Stimulated activated CD4-positive, alpha-beta T cell treated with anti-CD3 and anti-CD28 coated beads, Interleukin-1b, Interleukin-23, amount 100 ng/mL, for 48 hours (primary cell): ENCODE data around the gene AQP6.

ENCODE experiments used
- DNase-seq: peaks from one replicate; pipeline ENCODE4 v3.0.0-alpha.2; 2020

Gene AQP6

DNA sequence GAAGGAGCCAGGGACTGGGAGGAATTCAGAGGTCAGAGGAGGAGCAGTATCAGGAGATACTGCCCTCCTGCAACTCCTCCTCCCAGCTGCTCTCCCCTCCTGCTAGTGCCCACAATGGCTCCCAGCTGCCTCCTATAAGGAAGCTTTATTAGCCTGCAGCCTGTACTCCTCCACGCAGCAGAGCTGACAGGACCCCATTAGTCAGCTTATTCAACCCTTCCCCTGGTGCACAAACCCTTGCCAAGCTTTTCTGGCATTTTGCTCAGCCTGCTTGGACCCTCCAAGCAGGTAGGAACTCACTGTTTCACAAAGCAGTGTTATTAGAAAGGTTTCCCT is 29.2 kb upstream of the AQP6 start:
- DNase-seq = no peak

DNA sequence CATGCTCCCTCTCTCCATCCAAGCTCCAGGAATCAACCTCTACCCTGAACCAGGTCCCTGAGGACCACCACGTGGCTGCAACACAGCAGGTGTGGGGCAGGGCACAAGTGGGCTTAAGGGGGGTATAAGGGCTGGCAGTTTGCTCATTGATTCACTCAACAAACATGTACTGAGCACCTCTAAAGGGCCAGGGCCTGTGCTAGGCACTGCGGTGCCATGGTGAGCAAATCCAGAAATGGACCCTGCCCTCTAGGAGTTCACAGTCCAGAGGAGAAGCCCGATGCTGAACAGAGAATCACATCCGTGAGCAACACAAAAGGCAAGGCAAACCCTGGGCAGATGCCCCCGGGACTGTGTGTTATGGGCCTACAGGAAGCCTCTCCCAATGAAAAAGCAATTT is 28.7 kb upstream of the AQP6 start:
- DNase-seq = no peak

DNA sequence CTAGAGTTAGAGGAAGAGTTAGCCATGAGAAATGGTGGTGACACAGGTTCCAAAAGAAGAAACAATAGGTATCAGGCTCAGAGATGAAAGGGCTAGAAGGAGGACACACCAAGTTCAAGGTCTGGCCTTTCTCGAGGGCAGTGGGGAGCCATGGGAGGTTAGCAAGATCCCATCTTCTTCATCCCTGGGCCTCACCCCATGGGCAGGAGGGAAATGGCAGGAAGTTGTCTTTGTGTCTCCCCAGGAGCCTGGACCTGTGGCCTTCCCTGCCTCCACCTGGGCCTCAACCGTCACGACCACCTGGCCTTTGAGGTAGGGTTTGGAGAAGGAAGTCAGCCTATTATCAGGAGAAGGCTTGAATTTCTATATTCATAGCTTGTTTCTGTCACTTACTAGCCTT is 28.0 kb upstream of the AQP6 start:
- no peak for DNase-seq

DNA sequence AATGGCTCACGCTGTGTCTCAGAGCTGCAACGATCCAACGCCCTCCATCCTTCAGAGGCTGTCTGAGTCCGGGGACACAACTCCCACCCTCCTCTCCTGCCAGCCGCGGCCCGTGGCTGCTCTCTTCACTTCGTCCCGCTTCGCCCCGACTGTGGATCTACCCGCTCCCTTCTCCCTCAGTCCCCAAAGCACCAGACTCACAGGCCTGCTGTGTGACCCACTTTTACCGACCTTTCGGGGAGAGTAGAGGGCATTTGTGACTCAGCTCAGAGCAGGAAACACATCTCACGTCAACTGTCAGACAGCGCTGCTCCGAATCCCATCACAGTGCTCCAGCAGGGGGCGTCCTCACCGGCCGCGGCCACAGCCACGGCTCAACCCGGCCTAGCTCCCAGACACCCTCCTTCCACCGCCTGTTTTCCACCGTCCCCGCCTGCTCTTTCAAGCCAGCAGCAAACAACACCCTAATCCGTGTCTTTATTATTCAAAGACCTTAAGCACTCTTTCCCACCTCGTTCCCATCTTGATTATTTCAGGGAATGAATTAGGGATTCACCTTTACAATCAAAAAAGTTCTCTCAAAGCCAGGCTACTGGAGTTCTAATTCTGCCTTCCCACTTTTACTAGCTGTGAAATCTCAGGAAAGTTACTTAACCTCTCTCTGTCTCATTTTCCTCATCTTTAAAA is 27.2 kb upstream of the AQP6 start:
- DNase-seq = peak; percentile 90

DNA sequence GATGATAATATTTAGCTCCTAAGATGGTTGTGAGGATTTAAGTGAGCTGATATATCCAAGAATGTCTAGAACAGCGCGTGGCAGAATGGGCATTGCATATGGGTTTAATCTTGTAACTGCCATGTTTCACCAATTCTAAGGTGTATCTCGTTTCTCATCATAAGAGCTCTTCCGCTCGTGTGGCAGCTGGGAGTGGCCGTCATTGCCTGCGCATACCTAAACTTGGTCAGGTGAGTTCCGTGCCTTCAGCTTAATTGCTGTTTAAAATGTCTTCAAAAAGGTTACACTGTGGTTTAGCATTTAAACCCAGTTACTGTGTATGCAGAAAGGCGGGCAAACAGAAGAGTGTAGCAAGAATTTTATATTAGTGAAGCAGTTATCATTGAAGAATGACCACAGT is 26.7 kb upstream of the AQP6 start:
- DNase-seq = no peak

DNA sequence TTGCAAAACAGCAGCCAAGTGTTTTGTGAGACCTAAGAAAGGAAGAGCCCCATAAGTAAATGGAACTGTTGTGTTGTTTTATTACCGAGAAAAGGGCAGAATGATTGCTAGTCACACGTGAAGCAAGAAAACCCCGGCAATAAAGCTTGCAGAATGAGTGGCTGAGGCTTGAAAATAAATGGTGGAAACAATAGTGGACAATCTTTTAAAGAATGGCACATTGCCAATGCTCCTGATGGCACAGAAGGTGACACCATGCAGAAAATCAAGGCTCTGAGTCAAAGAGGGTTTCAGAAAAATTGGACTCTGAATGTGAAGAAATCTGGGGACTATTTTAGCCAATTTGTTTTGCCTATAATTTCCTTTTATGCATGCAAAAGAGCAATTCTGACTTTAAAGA is 26.2 kb upstream of the AQP6 start:
- DNase-seq = no peak

DNA sequence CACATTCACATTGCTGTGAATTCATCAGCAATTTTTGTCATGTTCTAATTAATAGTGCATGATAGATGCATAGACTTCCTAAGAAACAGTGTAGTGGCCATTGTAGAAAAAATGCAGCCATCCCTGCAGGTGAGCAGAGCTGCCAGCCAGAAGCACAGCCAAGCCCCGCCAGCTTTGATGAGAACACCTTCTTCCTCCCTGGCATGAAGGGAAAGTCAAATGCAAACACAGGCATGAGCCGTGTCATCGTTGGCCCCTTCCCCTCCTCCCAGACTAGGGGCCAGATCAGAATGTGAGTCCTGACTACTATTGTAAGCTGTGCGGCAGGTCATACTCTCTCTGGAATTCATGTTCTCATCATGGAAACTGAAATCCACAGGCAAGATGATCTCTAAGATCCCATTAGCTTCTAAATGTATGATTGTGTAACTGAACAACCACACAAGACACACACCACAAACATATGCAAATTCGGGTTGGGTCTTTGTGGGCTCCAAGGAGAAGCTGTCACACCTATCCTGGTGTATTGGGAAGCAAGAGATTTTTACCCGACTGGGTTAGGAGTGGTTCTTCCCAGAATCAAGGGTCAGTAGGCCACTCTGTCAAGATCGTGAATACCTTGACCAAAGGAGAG is 25.0 kb upstream of the AQP6 start:
- DNase-seq = no peak

DNA sequence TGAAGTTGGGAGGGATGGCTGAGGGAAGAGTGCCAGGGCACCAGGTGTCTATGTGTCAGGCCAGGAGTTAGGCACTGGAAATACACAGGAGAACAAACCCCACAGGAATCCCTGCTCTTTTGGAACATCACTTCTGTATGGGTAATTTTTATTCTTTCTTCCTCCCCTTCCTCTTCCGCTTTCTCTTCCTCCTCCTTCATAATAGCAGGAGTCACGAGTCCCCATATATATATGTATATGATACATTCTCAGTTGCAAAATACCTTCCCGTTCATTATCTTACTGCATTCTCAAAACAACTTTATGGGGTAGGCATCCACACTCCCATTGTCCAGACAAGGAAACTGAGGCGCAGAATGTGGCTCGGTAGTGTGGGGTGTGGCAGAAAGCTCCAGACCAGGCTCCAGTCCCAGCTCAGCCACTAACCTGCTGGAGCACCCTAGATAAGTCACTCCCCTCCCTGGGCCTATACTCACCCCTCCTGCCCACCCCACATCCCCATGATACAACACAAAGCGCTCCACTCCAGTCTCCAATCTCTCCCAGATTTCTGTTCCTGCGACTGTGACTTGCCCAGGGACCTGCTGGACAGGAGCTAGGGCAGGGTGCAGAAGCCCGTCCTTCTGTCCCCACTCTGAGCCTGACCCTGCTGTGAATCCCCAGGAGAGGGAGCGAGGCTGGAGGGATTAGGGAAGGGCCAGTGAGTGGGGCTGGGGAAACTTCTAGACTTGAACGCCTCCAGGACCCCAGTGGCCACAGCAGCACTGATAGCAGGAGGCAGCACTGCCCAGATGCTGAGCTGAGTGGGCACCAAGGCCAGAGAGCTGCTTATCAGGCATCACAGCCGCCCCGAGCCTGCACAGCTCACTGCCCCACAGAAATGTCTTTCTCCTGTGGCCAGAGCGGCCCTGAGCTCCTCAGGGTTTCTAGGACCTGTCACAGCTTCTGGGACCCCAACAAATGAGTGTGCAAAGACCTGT is 23.6 kb upstream of the AQP6 start:
- DNase-seq = no peak

DNA sequence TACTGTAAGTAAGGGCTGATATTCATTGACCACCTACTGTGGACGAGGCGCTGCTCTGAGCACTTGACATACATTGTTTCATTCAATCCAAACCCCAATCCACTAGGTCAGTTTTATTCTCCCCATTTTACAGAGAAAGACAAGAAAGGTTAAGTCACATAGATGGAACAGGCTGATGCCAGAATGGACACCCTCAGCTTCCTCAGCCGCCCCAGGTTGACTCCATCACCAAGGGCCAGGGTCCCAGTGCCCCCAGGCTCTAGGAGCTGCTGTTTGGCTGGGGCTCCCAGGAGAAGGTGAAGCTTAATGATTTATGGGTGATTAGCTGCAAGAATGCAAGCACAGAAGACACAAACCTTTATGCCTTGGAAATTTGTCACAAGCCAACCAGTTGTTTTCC is 22.9 kb upstream of the AQP6 start:
- DNase-seq = no peak

DNA sequence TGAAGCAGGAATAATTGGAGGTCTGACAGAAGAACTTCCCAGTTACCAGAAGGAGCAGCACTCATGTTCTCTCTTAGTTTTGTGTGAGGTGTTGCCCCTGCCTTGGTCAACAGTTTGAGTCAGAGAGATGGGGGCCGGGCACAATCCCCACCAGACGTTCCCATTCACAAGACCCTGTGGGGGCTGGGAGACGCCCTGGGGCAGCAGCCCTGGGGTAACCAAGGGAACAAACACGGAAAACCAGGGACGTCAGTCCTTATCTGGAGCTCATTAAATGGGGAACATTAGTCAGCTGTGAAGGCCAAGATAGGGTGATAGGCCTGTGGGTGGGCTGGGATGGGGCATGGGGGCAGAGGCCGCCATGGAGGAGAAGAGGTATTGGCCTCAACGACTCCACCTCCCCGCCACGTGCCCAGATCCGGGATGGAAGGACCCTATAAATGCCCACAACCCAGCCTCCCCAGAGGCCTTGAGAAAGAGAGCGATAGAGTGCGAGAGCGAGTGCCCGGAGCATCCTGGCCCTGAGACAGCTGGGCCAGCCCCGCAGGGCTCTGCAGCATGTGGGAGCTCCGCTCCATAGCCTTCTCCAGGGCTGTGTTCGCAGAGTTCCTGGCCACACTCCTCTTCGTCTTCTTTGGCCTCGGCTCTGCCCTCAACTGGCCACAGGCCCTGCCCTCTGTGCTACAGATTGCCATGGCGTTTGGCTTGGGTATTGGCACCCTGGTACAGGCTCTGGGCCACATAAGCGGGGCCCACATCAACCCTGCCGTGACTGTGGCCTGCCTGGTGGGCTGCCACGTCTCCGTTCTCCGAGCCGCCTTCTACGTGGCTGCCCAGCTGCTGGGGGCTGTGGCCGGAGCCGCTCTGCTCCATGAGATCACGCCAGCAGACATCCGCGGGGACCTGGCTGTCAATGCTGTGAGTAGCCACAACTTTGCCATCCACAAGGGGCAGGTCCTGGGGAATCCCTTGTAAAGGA is 22.2 kb upstream of the AQP6 start, which contains the start of gene AQP2:
TSS of gene AQP2 (plus strand) at position 465 of the 979 bp plus-strand sequence. CDS start at position 559, 94 bp downstream.
- no peak for DNase-seq

DNA sequence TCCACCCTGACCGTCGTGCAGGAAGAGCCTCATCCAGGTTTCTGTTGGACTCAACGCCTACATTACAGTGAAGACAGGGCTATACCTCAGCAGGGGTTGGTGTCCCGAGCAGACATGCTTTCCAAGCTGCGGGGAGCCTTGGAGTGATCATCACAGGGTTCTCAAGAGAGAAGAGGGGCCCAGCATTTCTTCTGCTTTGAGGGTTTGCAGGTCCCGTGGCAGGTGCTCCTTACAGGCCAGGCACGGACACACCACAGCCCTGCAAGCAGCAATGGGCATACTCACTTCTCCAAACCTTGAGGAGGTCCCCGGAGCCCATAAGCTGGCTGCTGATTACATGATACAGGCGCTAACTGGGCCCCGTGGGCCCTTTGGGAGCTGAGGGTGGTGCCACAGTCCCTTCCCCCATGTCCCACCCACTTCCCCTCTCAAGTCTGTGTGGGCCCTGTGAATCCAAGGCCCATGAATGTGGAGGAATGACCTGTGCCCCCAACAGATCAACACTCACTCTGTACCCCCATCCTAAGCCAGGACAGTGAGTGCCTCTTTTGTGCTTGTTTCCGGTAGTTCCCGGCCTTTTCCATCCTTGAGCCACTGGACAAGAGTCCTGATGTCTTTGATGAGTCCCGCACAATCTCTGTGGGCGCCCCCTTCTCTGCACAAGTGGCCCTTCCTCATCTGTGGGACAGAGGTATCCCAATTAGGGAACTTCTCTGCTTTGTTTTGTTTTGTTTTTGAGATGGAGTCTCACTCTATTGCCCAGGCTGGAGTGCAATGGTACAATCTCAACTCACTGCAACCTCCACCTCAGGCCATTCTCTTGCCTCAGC is 21.1 kb upstream of the AQP6 start:
- no peak for DNase-seq

DNA sequence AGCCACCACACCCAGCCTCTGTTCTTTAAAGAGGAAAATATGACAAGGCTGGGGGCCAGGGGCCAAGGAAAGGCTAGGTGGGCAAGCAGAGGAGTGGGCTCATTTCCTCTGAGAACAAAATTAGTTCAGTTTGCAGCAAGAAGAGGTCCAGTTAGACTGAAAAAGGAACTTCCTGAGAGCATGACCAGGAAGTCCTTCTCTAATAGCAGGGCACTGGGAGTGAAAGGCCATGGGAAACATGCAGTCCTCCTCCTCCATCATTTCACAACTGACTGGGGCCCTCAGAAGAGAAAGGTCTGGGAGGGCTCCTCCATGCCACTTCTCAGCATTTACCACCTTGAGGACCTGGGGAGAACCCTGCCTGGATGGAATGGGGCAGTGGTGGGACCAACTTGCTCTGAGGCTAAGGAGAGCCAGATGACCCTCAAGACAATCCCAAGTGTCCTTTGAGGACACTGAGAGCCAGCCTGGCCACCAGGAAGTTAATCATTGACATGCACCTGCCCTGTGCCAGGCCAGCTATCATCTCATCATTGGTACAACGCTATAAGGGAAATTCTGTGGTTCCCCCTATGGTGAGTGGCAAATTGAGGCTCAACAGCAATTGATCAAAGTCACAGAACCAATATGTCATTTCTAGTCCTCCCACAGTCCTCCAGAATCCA is 20.2 kb upstream of the AQP6 start:
- no peak for DNase-seq

DNA sequence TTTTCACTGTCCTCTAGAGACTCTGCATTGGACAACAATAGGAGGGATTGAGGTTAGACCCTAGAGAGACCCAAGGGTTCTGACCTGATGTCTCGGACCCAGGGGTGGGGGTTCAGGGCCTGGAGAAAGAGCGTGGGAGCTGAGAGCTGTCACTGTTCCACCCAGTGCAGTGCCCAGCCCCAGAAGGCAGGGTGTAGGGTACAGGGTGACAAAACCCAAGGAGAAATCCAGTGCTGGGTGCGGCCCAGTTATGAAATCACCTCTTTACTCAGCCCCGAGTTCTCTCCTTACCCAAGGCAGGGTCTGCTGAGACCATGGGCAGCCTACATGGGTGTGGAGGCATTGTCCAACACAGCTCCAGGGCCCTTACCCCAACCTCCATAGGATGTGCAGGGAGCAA is 19.6 kb upstream of the AQP6 start:
- no peak for DNase-seq

DNA sequence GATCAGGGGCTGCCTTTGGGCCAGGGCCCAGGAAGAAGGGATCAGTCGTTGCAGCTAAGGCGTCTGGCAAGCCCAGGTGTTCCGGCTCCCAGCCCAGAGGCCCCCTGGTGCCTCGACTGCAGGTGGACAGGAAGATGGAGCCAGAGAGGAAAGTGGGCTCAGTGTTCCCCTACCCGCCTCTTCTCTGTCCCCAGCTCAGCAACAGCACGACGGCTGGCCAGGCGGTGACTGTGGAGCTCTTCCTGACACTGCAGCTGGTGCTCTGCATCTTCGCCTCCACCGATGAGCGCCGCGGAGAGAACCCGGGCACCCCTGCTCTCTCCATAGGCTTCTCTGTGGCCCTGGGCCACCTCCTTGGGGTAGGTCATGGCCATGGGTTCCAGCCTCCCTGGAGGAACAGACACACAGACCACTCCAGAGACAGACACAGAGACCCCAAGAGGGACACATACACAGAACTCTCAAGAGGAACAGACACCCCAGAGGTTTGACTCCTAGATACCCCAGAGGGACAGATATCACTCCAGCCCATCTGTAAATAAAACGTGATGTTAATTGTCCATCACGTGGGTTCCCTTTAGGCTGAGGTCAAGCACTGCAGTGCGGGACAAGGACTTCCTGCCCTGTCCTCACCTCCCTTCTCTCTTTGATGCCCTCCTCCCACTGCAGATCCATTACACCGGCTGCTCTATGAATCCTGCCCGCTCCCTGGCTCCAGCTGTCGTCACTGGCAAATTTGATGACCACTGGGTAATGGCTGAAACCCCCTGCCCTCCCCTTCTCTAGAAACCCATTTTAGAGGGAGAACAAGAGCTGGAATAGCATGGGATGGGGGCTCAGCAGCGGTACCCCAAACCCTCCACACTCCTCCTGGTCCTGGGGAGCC is 18.5 kb upstream of the AQP6 start:
- no peak for DNase-seq

DNA sequence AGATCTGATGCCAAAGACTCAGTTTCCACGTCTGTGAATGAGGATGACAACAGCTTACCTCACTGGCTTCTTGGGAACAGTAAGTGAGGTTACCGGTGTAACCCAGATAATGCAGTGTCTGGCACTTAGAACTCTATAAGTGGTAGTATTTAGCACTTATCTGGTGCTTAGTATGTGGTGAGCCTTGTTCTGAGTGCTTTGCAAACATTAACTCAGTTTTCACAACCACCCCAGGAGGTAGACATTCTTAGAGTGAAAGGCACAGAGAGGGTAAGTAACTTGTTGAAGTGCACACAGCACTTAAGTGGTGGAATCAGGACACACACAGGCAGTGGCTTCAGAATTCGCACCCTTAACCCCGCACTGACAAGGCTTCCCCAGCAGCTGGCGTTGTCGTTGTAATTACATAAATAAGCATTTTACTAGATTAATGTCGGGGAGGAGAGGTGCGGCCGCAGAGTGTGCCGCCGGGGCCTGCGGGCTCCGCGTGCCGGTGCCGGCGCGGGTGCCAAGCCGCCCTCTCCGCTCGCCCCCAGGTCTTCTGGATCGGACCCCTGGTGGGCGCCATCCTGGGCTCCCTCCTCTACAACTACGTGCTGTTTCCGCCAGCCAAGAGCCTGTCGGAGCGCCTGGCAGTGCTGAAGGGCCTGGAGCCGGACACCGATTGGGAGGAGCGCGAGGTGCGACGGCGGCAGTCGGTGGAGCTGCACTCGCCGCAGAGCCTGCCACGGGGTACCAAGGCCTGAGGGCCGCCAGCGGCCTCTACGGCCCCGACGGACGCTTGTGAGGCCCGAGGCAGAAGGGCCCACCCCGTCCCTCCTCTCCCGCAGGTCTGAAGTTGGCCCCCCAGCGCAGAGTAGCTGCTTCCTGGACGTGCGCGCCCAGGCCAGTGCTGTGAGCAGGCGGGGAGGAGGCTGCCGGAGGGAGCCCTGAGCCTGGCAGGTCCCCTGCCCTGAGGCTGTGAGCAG is 17.6 kb upstream of the AQP6 start:
- DNase-seq = no peak

DNA sequence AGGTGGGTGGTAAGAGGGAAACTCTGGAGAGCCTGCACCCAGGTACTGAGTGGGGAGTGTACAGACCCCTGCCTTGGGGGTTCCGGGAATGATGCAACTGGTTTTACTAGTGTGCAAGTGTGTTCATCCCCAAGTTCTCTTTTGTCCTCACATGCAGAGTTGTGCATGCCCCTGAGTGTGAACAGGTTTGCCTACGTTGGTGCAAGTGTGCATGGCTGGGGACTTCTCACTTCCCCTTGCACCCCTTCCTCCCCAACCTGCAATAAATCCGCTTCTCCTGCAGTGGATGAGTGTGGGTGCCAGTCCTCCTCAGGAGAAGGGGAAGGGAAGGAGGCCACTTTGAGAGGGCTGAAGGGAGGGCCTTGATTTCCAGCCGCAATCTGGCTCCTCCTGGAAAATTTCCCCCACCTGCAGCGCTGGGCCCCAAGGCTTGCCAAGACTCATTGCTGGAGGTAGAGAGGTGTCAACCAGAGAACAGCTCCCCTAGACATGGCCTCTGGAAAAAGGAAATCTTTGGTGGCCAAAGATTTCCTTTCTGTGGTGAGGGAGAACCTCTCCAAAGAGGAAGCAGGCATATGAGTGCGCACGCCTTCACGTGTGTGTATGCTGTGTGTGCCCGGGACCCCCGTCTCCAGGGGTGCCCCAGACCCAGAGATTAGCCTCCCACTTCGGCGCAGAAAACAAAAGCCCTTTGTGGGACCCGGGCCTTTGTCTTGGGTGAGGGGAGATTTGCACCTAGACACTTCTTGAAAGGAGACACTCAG is 16.7 kb upstream of the AQP6 start:
- no peak for DNase-seq

DNA sequence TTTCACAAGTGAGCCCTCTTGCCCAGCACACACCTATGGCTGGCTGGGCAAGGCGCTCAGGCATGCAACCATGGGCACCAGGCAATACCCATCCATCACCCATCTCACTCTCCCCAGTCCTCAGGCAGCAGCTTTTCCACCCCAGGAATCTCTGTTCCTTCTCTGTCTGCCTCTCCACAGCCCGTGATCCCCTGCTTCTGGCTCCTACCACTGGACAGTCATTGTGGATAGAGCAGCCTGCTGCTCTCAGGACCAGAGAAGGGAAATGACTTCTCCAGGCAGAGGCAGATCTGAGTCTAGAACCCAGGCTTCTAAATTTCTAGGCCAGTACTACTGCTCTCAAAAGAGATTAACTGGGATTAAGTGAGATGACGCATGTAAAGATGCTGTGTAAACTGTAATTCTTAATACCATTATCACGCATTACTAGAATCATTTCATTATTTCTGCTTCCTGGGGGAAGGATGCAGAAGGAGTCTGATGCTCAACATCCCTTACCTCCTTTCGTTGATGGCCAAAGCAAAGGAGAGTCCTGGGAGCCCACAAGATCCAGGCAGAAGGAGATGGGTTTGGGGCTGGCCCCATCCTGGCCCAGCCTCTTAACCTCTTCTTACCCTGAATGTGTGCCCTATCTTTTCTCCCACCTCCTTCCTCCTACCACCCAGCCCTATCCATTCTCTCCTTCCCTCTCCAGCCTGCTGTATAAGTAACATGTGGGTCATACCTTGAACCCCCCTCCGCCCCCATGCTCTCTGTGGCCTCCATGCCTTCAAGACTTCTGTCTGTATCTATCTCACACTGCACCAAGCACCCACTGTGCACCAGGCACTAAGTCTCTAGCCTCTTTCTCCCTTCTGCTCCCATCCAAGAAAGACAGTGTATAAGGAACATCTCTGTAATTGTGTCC is 15.8 kb upstream of the AQP6 start:
- DNase-seq = no peak
